ENCODE results near the gene TIGAR. TPM values are rescaled to one million over a fixed set of nuclear protein-coding genes. Genes with fewer than 3 reads are reported as not detected.

TIGAR gene
- polyA plus RNA-seq, 2 of the 4 experiments (the other 2 are of a cell fraction): 24.5 to 50.9 TPM

- DNase-seq (ENCODE audit: low read depth in 1 of 2, low spot score in 1 of 2) (no peak), FAIRE-seq (no peak), ATAC-seq (no peak)
- Histone ChIP-seq H3K4me3 (no peak overlapping the region), H3K27ac (no peak overlapping the region), H3K9me3 (no peaks in the 10 kb centered on the region), H3K4me1 (no peaks in the 10 kb centered on the region), H3K4me2 (no peak overlapping the region)
- TF ChIP-seq E2F6 (IDR thresholded peaks at IDR 0.05; ENCODE audit: borderline replicate concordance, low read depth) (no peak), CHD2 (IDR thresholded peaks at IDR 0.05; ENCODE audit: low read length, partially characterized antibody) (no peak), POLR2AphosphoS2 (conservative IDR thresholded peaks at IDR 0.05; ENCODE audit: low read length) (no peak), TP53 (CRISPR knock-in tag; IDR thresholded peaks at IDR 0.05) (no peak), NPAS2 (CRISPR knock-in tag; IDR thresholded peaks at IDR 0.05; ENCODE audit: borderline replicate concordance) (no peak), RFX5 (IDR thresholded peaks at IDR 0.05) (no peak)
- TF ChIP-seq, protein P1, sequence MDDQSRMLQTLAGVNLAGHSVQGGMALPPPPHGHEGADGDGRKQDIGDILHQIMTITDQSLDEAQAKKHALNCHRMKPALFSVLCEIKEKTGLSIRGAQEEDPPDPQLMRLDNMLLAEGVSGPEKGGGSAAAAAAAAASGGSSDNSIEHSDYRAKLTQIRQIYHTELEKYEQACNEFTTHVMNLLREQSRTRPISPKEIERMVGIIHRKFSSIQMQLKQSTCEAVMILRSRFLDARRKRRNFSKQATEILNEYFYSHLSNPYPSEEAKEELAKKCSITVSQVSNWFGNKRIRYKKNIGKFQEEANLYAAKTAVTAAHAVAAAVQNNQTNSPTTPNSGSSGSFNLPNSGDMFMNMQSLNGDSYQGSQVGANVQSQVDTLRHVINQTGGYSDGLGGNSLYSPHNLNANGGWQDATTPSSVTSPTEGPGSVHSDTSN (IDR thresholded peaks at IDR 0.05): no peak
- POLR2A ChIA-PET: no interaction called here
- CTCF ChIA-PET: interaction anchor here (1.0 to 7.8 kb wide), 5 partner anchors 15 to 993 kb away, joined by 3 to 62 read pairs (median 5); no protein-coding TSS in a partner anchor
- 29% methylated on average over 16 of the region's 16 CpGs for WGBS (ENCODE audit: missing lambda C conversion rate)
These were observed 28.5 kb upstream of the TIGAR start for GRCh38 chr12:4292341-4293073.

DNA sequence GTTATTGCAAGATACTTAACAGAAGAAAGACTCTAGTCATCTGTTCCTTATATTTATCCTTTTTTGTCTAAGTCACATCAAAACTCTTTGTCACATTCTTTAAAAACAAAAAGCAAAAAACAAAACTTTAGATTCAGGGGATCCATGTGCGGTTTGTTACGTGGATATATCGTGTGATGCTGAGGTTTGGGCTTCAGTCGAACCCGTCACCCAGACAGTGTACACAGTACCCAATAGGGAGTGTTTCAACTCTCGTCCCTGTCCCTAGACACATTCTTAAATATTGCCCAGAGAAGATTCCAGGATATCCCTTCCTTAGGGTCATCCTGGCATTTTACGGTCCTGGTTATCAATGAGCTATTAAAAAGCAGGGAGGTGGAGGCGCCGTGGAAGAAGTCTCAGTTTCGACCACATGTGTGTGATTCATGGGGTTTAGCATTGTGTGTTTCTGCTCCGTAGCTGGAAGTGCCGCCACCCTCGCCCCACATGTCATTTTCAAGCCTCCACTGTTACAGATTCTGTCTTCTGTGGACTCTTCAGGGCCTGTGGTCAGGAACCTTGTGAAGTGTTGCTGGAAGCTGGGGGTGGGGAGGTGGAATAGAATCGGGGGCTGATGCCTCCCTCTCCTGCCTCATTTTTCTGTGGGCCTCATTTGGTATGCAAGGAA, 27.6 kb upstream of the TIGAR start:
- DNase-seq (ENCODE audit: low read depth in 1 of 2, low spot score in 1 of 2) (no peak), FAIRE-seq (no peak), ATAC-seq (no peak)
- no peak overlapping the region for H3K4me2 ChIP-seq
- POLR2A ChIA-PET: no interaction called here
- no peak overlapping the region for H3K27ac ChIP-seq
- WGBS (ENCODE audit: missing lambda C conversion rate): 50% methylated on average over 14 of the region's 14 CpGs
- CTCF ChIA-PET: interaction anchor here (1.0 to 7.8 kb wide), 5 partner anchors 14 to 993 kb away, joined by 3 to 62 read pairs (median 4); no protein-coding TSS in a partner anchor
- TF ChIP-seq MYC (IDR thresholded peaks at IDR 0.05; ENCODE audit: borderline replicate concordance, low read length) (no peak), HOXB13 (CRISPR knock-in tag; IDR thresholded peaks at IDR 0.05; ENCODE audit: low read depth) (no peak), SMC3 (IDR thresholded peaks at IDR 0.05) (no peak), EHF (CRISPR knock-in tag; IDR thresholded peaks at IDR 0.05) (no peak), RARB (CRISPR knock-in tag; IDR thresholded peaks at IDR 0.05) (no peak), EP300 (IDR thresholded peaks at IDR 0.05) (no peak), USF2 (IDR thresholded peaks at IDR 0.05) (no peak), HDAC2 (IDR thresholded peaks at IDR 0.05) (no peak), CEBPB (IDR thresholded peaks at IDR 0.05) (no peak), ZC3H11A (IDR thresholded peaks at IDR 0.05) (no peak), KDM1A (IDR thresholded peaks at IDR 0.05; ENCODE audit: low read depth) (no peak), MAFK (IDR thresholded peaks at IDR 0.05; ENCODE audit: partially characterized antibody) (no peak)
- TF ChIP-seq, protein P2, sequence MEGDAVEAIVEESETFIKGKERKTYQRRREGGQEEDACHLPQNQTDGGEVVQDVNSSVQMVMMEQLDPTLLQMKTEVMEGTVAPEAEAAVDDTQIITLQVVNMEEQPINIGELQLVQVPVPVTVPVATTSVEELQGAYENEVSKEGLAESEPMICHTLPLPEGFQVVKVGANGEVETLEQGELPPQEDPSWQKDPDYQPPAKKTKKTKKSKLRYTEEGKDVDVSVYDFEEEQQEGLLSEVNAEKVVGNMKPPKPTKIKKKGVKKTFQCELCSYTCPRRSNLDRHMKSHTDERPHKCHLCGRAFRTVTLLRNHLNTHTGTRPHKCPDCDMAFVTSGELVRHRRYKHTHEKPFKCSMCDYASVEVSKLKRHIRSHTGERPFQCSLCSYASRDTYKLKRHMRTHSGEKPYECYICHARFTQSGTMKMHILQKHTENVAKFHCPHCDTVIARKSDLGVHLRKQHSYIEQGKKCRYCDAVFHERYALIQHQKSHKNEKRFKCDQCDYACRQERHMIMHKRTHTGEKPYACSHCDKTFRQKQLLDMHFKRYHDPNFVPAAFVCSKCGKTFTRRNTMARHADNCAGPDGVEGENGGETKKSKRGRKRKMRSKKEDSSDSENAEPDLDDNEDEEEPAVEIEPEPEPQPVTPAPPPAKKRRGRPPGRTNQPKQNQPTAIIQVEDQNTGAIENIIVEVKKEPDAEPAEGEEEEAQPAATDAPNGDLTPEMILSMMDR (IDR thresholded peaks at IDR 0.05): no peak
- H3K4me1 ChIP-seq: no peaks in the 10 kb centered on the region
- no peak overlapping the region for H3K4me3 ChIP-seq
- no peaks in the 10 kb centered on the region for H3K9me3 ChIP-seq

Measured in A549 (cell line).